Activated CD4-positive, alpha-beta memory T cell treated with anti-CD3 and anti-CD28 coated beads for 36 hours (primary cell): ENCODE data around the gene CLMN. TPM values are rescaled to one million over a fixed set of nuclear protein-coding genes. Genes with fewer than 3 reads are reported as not detected.
"Not testable (repeated sequence)": the region's sequence is repeated elsewhere in the genome, so short reads cannot be mapped to it uniquely, and the experiment has no call there.

Experiments used
- CTCF ChIA-PET: fragments of 350-600 bp; sonication (Branson Sonifier 250); formaldehyde crosslinking; loops from one replicate; lab custom pipeline; 2021; ENCODE audit warnings: antibody characterized with exemption, inconsistent platforms; lab: Charles Lee
- POLR2A ChIA-PET: fragments of 350-600 bp; sonication (Branson Sonifier 250); formaldehyde crosslinking; loops from one replicate; lab custom pipeline; 2021; ENCODE audit warnings: antibody characterized with exemption; lab: Charles Lee
- DNase-seq: peaks from one replicate; pipeline ENCODE4 v3.0.0-alpha.2; 2020
- H3K27ac Mint-ChIP-seq: one replicate; pipeline ENCODE4 v1.8.0; 2021; ENCODE audit warnings: mixed read lengths
- H3K27me3 Mint-ChIP-seq: one replicate; pipeline ENCODE4 v1.8.0; 2021; ENCODE audit warnings: mixed read lengths
- H3K36me3 Mint-ChIP-seq: one replicate; pipeline ENCODE4 v1.8.0; 2021; ENCODE audit warnings: mixed read lengths
- H3K4me1 Mint-ChIP-seq: one replicate; pipeline ENCODE4 v1.8.0; 2021; ENCODE audit warnings: low read depth, mixed read lengths
- H3K4me3 Mint-ChIP-seq: one replicate; pipeline ENCODE4 v1.8.0; 2021; ENCODE audit warnings: mild to moderate bottlenecking, mixed read lengths
- H3K9me3 Mint-ChIP-seq: one replicate; pipeline ENCODE4 v1.8.0; 2021; ENCODE audit warnings: mixed read lengths
- intact Hi-C: fragments of 100-400 bp; cut with micrococcal nuclease; formaldehyde crosslinking; loops from one replicate; pipeline ENCODE4 v1.15.1; 2023
- total RNA-seq, 2 experiments: library from RNA; stranded (reverse); gene quantifications; one replicate each; pipeline ENCODE4 v1.2.3, GENCODE V29; 2021

Gene CLMN
- total RNA-seq, 2 experiments from 2014 or later = 0.92 to 0.97 TPM

- intact Hi-C loops = loop anchor here (2.0 to 5.0 kb wide), 2 partner anchors 15 to 121 kb away; partner anchors contain the start of gene DICER1
- DNase-seq = no peak
- ChIA-PET CTCF (no interaction called here), POLR2A (no interaction called here)
- Mint-ChIP-seq H3K27ac (no peak overlapping the region), H3K9me3 (peaks cover 16% of the 10 kb centered on the region), H3K36me3 (peaks cover 13% of the 10 kb centered on the region), H3K27me3 (no peaks in the 10 kb centered on the region), H3K4me3 (no peak overlapping the region), H3K4me1 (peaks cover 72% of the 10 kb centered on the region)
Observed at GRCh38 chr14:95141684-95142083, 178.0 kb downstream of the CLMN start.

- Mint-ChIP-seq H3K27me3 (no peaks in the 10 kb centered on the region), H3K36me3 (peaks cover 8% of the 10 kb centered on the region), H3K27ac (peak overlapping the region; percentile 54), H3K9me3 (peaks cover 7% of the 10 kb centered on the region), H3K4me3 (no peak overlapping the region), H3K4me1 (peaks cover 73% of the 10 kb centered on the region)
- ChIA-PET POLR2A (no interaction called here), CTCF (no interaction called here)
- DNase-seq = no peak
- intact Hi-C loops = loop anchor here (5.0 kb wide), 1 partner anchor 122 kb away; no protein-coding TSS in a partner anchor
Observed at GRCh38 chr14:95140060-95140858, 179.4 kb downstream of the CLMN start.

- ChIA-PET CTCF (interaction anchor here (0.6 kb wide), 1 partner anchor 1332 kb away, joined by 3 read pairs; no protein-coding TSS in a partner anchor), POLR2A (no interaction called here)
- H3K27me3 Mint-ChIP-seq = no peaks in the 10 kb centered on the region
- peaks cover 5% of the 10 kb centered on the region for H3K36me3 Mint-ChIP-seq
- H3K9me3 Mint-ChIP-seq = no peaks in the 10 kb centered on the region
- H3K27ac Mint-ChIP-seq = no peak overlapping the region
- H3K4me3 Mint-ChIP-seq = no peak overlapping the region
- intact Hi-C loops = no loop called here
- H3K4me1 Mint-ChIP-seq = peaks cover 72% of the 10 kb centered on the region
- DNase-seq = no peak
Observed at GRCh38 chr14:95138876-95139275, 180.8 kb downstream of the CLMN start.

GRCh38 chr14:95138455-95138854 lies 181.3 kb downstream of the CLMN start:
- intact Hi-C loops, H3K27ac Mint-ChIP-seq, H3K9me3 Mint-ChIP-seq, H3K36me3 Mint-ChIP-seq, DNase-seq, POLR2A ChIA-PET, H3K27me3 Mint-ChIP-seq, H3K4me3 Mint-ChIP-seq: not testable (repeated sequence)
- CTCF ChIA-PET = interaction anchor here (0.6 kb wide), 1 partner anchor 1333 kb away, joined by 3 read pairs; no protein-coding TSS in a partner anchor
- peaks cover 70% of the 10 kb centered on the region for H3K4me1 Mint-ChIP-seq

- ChIA-PET POLR2A (no interaction called here), CTCF (no interaction called here)
- Mint-ChIP-seq H3K27ac (no peak overlapping the region), H3K9me3 (no peaks in the 10 kb centered on the region), H3K4me3 (no peak overlapping the region), H3K36me3 (peaks cover 11% of the 10 kb centered on the region), H3K4me1 (peaks cover 66% of the 10 kb centered on the region), H3K27me3 (no peaks in the 10 kb centered on the region)
- intact Hi-C loops = no loop called here
- no peak for DNase-seq
Observed at GRCh38 chr14:95137804-95138167, 181.9 kb downstream of the CLMN start.

GRCh38 chr14:95137164-95137803 lies 182.4 kb downstream of the CLMN start:
- Mint-ChIP-seq H3K4me3 (no peak overlapping the region), H3K27me3 (no peaks in the 10 kb centered on the region), H3K4me1 (peaks cover 61% of the 10 kb centered on the region), H3K27ac (no peak overlapping the region), H3K36me3 (peaks cover 13% of the 10 kb centered on the region), H3K9me3 (no peaks in the 10 kb centered on the region)
- ChIA-PET POLR2A (no interaction called here), CTCF (no interaction called here)
- intact Hi-C loops = no loop called here
- no peak for DNase-seq

GRCh38 chr14:95136631-95137030 lies 183.1 kb downstream of the CLMN start:
- Mint-ChIP-seq H3K9me3 (no peaks in the 10 kb centered on the region), H3K27me3 (no peaks in the 10 kb centered on the region), H3K4me3 (no peak overlapping the region), H3K27ac (no peak overlapping the region), H3K4me1 (peaks cover 55% of the 10 kb centered on the region), H3K36me3 (peaks cover 16% of the 10 kb centered on the region)
- intact Hi-C loops = no loop called here
- ChIA-PET CTCF (interaction anchor here (0.7 kb wide), 1 partner anchor 808 kb away, joined by 3 read pairs; no protein-coding TSS in a partner anchor), POLR2A (no interaction called here)
- no peak for DNase-seq

GRCh38 chr14:95134304-95134933 lies 185.3 kb downstream of the CLMN start:
- POLR2A ChIA-PET = no interaction called here
- no peak for DNase-seq
- H3K9me3 Mint-ChIP-seq = no peaks in the 10 kb centered on the region
- no peaks in the 10 kb centered on the region for H3K27me3 Mint-ChIP-seq
- CTCF ChIA-PET = no interaction called here
- peaks cover 23% of the 10 kb centered on the region for H3K36me3 Mint-ChIP-seq
- no peak overlapping the region for H3K27ac Mint-ChIP-seq
- H3K4me3 Mint-ChIP-seq = no peak overlapping the region
- peaks cover 51% of the 10 kb centered on the region for H3K4me1 Mint-ChIP-seq
- intact Hi-C loops = no loop called here

- CTCF ChIA-PET = no interaction called here
- no peak for DNase-seq
- POLR2A ChIA-PET = no interaction called here
- intact Hi-C loops = no loop called here
- no peaks in the 10 kb centered on the region for H3K27me3 Mint-ChIP-seq
- H3K27ac Mint-ChIP-seq = no peak overlapping the region
- H3K4me1 Mint-ChIP-seq = peaks cover 53% of the 10 kb centered on the region
- peaks cover 33% of the 10 kb centered on the region for H3K36me3 Mint-ChIP-seq
- no peak overlapping the region for H3K4me3 Mint-ChIP-seq
- no peaks in the 10 kb centered on the region for H3K9me3 Mint-ChIP-seq
Observed at GRCh38 chr14:95133282-95133681, 186.4 kb downstream of the CLMN start.

- H3K36me3 Mint-ChIP-seq = peaks cover 35% of the 10 kb centered on the region
Observed at GRCh38 chr14:95132760-95133159, 186.9 kb downstream of the CLMN start.

More at GRCh38 chr14:95132760-95133159, 186.9 kb downstream of the CLMN start:
- DNase-seq = no peak
- H3K4me3 Mint-ChIP-seq = no peak overlapping the region
- intact Hi-C loops = no loop called here
- H3K27me3 Mint-ChIP-seq = no peaks in the 10 kb centered on the region
- no peak overlapping the region for H3K27ac Mint-ChIP-seq
- peaks cover 53% of the 10 kb centered on the region for H3K4me1 Mint-ChIP-seq
- ChIA-PET POLR2A (no interaction called here), CTCF (no interaction called here)
- no peaks in the 10 kb centered on the region for H3K9me3 Mint-ChIP-seq
